Neural cell (in vitro differentiated cells): ENCODE results near the gene ZMYND11. TPM values are rescaled to one million over a fixed set of nuclear protein-coding genes. Genes with fewer than 3 reads are reported as not detected.

Source experiments
- H2AFZ ChIP-seq: fragments of 200-600, 300-800 bp; sonication (generic), shearing (Covaris generic); 2 replicates; pipeline ENCODE4 v1.6.0; 2014; ENCODE audit warnings: low read depth, mild to moderate bottlenecking, antibody characterized with exemption, low read length, moderate library complexity
- H3F3A ChIP-seq: fragments of 200-600 bp; shearing (Covaris generic); 2 replicates; pipeline ENCODE4 v1.6.1; 2016; ENCODE audit warnings: mild to moderate bottlenecking, moderate library complexity, mixed read lengths, antibody characterized with exemption, low read length; ENCODE audit not compliant: insufficient read depth, poor library complexity, severe bottlenecking
- H3K27ac ChIP-seq: fragments of 200-600, 300-800 bp; sonication (generic), shearing (Covaris generic); 2 replicates; pipeline ENCODE4 v1.5.1; 2014; ENCODE audit warnings: mild to moderate bottlenecking, low read length, moderate library complexity
- H3K27me3 ChIP-seq: fragments of 300-800, 200-600 bp; sonication (generic), shearing (Covaris generic); 2 replicates; pipeline ENCODE4 v1.6.0; 2014; ENCODE audit warnings: mild to moderate bottlenecking, low read depth, low read length, moderate library complexity; ENCODE audit not compliant: insufficient read depth
- H3K36me3 ChIP-seq: fragments of 300-800, 200-600 bp; sonication (generic), shearing (Covaris generic); 2 replicates; pipeline ENCODE4 v1.5.1; 2014; ENCODE audit warnings: mild to moderate bottlenecking, antibody characterized with exemption, low read length, moderate library complexity; ENCODE audit not compliant: insufficient read depth
- H3K4me2 ChIP-seq: fragments of 300-800, 200-600 bp; sonication (generic), shearing (Covaris generic); 2 replicates; pipeline ENCODE4 v1.6.0; 2014; ENCODE audit warnings: mild to moderate bottlenecking, low read length
- H3K4me3 ChIP-seq: fragments of 300-800, 200-600 bp; sonication (generic), shearing (Covaris generic); 2 replicates; pipeline ENCODE4 v1.5.1; 2014; ENCODE audit warnings: mild to moderate bottlenecking, low read length, moderate library complexity
- H3K79me2 ChIP-seq: fragments of 200-600 bp; shearing (Covaris generic); replicated peaks from 2 replicates; pipeline ENCODE4 v1.6.0; 2014; ENCODE audit warnings: mild to moderate bottlenecking, low read length, moderate library complexity; ENCODE audit not compliant: insufficient read depth
- H3K9ac ChIP-seq: fragments of 300-800, 200-600 bp; sonication (generic), shearing (Covaris generic); 2 replicates; pipeline ENCODE4 v1.6.1; 2016; ENCODE audit warnings: mild to moderate bottlenecking, low read length, mixed read lengths
- H3K9me2 ChIP-seq: fragments of 200-600 bp; shearing (Covaris generic); 2 replicates; pipeline ENCODE4 v1.6.1; 2016; ENCODE audit warnings: mild to moderate bottlenecking, low read length, mixed read lengths; ENCODE audit not compliant: insufficient read depth
- H3K9me3 ChIP-seq: fragments of 200-600, 300-800 bp; sonication (generic), shearing (Covaris generic); 2 replicates; pipeline ENCODE4 v1.6.1; 2016; ENCODE audit warnings: mild to moderate bottlenecking, mixed run types, low read length, moderate library complexity, mixed read lengths
- H4K20me1 ChIP-seq: fragments of 200-600 bp; shearing (Covaris generic); 2 replicates; pipeline ENCODE4 v1.6.1; 2016; ENCODE audit warnings: mild to moderate bottlenecking, mixed run types; ENCODE audit not compliant: insufficient read depth
- EP300 ChIP-seq: fragments of 450-650 bp; conservative IDR thresholded peaks from 2 replicates; pipeline ENCODE4 v1.6.1; 2014; ENCODE audit warnings: antibody characterized with exemption, mild to moderate bottlenecking, moderate library complexity; ENCODE audit not compliant: poor library complexity, severe bottlenecking
- EZH2 ChIP-seq: fragments of 200-600, 300-800 bp; shearing (Covaris generic), sonication (generic); IDR thresholded peaks from 2 replicates; pipeline ENCODE4 v1.6.1; 2014; ENCODE audit warnings: antibody characterized with exemption, low read length, borderline replicate concordance, mild to moderate bottlenecking; ENCODE audit not compliant: insufficient read depth, poor library complexity, severe bottlenecking
- MXI1 ChIP-seq: fragments of 450-650 bp; conservative IDR thresholded peaks from 2 replicates; pipeline ENCODE4 v1.6.1; 2014; ENCODE audit warnings: antibody characterized with exemption, mild to moderate bottlenecking; ENCODE audit not compliant: poor library complexity, severe bottlenecking
- POLR2AphosphoS5 ChIP-seq: IDR thresholded peaks from 2 replicates; pipeline ENCODE4 v1.6.1; 2012
- RAD21 ChIP-seq: fragments of 450-650 bp; conservative IDR thresholded peaks from 2 replicates; pipeline ENCODE4 v1.6.1; 2014; ENCODE audit warnings: antibody characterized with exemption, mild to moderate bottlenecking, moderate library complexity
- SMC3 ChIP-seq: fragments of 450-650 bp; conservative IDR thresholded peaks from 2 replicates; pipeline ENCODE4 v1.6.1; 2014; ENCODE audit warnings: antibody characterized with exemption, mild to moderate bottlenecking, moderate library complexity; ENCODE audit not compliant: poor library complexity
- TAF1 ChIP-seq: IDR thresholded peaks from 2 replicates; pipeline ENCODE4 v1.6.1; 2012; ENCODE audit warnings: low read depth
- polyA plus RNA-seq: library from polyadenylated mRNA; depleted of rRNA; stranded (reverse); fragments of >200 nt; gene quantifications from 2 replicates; pipeline ENCODE4 v1.2.3, GENCODE V29; 2014
- TF ChIP-seq, protein P1 (sequence below): IDR thresholded peaks from 2 replicates; pipeline ENCODE4 v1.6.1; 2012; ENCODE audit warnings: borderline replicate concordance
- TF ChIP-seq, protein P2 (sequence below): fragments of 450-650 bp; IDR thresholded peaks from 2 replicates; pipeline ENCODE4 v1.5.1; 2014; ENCODE audit warnings: antibody characterized with exemption, mild to moderate bottlenecking, moderate library complexity; ENCODE audit not compliant: poor library complexity, severe bottlenecking

The ZMYND11 gene
- polyA plus RNA-seq, 1 donor from 2014 or later = 122 TPM

DNA sequence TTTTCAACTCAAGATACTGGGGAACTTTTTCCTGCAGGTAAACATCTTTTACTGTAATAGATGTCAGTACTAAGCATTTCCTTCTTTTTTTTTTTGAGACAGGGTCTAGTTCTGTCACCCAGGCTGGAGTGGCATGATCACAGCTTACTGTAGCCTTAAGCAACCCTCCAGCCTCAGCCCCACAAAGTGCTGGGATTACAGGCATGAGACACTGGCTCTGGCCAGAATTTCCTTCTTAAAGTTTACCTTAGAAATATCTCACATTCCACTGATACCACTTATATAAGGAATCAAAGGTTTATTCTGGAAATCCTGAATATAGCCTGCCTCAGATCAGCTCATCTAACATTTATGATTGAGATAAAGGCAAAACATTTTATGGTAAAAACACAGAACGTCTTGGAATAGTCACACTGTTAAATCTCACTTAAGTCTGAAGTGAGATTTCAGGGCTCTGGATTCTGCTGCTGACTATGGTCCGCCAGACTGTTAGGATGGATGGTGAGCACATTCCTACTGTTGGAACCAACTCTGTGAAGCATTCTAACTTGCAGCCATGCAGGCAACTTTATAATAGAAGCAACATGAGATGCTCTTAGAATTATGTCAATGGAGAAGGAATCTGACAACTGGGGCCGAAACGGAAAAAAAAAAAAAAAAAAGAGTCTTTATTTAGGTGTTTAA lies 151.9 kb downstream of the ZMYND11 start:
- Histone ChIP-seq H3K9me2 (no peaks in the 10 kb centered on the region), H4K20me1 (no peaks in the 10 kb centered on the region), H3K27me3 (no peaks in the 10 kb centered on the region), H3F3A (no peaks in the 10 kb centered on the region), H3K9me3 (no peaks in the 10 kb centered on the region), H3K4me3 (no peak overlapping the region), H3K36me3 (peaks cover 23% of the 10 kb centered on the region), H3K79me2 (no peaks in the 10 kb centered on the region), H3K27ac (no peak overlapping the region), H2AFZ (no peak overlapping the region), H3K4me2 (no peak overlapping the region), H3K9ac (no peak overlapping the region)
- no peak for TF ChIP-seq RAD21
- TF ChIP-seq, protein P1, sequence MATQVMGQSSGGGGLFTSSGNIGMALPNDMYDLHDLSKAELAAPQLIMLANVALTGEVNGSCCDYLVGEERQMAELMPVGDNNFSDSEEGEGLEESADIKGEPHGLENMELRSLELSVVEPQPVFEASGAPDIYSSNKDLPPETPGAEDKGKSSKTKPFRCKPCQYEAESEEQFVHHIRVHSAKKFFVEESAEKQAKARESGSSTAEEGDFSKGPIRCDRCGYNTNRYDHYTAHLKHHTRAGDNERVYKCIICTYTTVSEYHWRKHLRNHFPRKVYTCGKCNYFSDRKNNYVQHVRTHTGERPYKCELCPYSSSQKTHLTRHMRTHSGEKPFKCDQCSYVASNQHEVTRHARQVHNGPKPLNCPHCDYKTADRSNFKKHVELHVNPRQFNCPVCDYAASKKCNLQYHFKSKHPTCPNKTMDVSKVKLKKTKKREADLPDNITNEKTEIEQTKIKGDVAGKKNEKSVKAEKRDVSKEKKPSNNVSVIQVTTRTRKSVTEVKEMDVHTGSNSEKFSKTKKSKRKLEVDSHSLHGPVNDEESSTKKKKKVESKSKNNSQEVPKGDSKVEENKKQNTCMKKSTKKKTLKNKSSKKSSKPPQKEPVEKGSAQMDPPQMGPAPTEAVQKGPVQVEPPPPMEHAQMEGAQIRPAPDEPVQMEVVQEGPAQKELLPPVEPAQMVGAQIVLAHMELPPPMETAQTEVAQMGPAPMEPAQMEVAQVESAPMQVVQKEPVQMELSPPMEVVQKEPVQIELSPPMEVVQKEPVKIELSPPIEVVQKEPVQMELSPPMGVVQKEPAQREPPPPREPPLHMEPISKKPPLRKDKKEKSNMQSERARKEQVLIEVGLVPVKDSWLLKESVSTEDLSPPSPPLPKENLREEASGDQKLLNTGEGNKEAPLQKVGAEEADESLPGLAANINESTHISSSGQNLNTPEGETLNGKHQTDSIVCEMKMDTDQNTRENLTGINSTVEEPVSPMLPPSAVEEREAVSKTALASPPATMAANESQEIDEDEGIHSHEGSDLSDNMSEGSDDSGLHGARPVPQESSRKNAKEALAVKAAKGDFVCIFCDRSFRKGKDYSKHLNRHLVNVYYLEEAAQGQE = no peak

DNA sequence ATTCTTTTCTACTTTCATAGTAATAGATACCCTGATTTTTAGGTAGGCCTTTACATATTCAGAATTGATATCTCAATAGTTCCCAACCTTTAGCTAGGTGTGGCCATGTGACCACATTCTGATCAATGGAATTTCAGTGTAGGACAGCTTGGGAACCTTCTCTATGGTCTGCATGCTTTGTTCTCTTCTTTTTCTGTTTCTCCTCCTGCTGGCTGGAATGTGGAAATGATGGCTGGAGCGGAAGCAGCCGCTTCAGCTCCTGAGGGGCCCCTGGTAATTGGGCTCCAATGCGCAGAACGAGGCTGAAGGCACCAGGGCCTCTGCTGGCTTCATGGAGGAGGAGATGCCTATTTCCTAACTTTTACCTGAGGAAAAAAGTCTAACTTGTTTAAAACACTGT lies 152.6 kb downstream of the ZMYND11 start:
- no peaks in the 10 kb centered on the region for H3F3A ChIP-seq
- H3K4me2 ChIP-seq = no peak overlapping the region
- H3K27me3 ChIP-seq = no peaks in the 10 kb centered on the region
- H3K9me2 ChIP-seq = no peaks in the 10 kb centered on the region
- no peak overlapping the region for H3K4me3 ChIP-seq
- H3K27ac ChIP-seq = no peak overlapping the region
- no peak overlapping the region for H2AFZ ChIP-seq
- TF ChIP-seq EP300 (no peak), TAF1 (no peak), EZH2 (no peak), MXI1 (no peak), RAD21 (no peak), POLR2AphosphoS5 (no peak), SMC3 (no peak)
- TF ChIP-seq, protein P1 = no peak
- TF ChIP-seq, protein P2, sequence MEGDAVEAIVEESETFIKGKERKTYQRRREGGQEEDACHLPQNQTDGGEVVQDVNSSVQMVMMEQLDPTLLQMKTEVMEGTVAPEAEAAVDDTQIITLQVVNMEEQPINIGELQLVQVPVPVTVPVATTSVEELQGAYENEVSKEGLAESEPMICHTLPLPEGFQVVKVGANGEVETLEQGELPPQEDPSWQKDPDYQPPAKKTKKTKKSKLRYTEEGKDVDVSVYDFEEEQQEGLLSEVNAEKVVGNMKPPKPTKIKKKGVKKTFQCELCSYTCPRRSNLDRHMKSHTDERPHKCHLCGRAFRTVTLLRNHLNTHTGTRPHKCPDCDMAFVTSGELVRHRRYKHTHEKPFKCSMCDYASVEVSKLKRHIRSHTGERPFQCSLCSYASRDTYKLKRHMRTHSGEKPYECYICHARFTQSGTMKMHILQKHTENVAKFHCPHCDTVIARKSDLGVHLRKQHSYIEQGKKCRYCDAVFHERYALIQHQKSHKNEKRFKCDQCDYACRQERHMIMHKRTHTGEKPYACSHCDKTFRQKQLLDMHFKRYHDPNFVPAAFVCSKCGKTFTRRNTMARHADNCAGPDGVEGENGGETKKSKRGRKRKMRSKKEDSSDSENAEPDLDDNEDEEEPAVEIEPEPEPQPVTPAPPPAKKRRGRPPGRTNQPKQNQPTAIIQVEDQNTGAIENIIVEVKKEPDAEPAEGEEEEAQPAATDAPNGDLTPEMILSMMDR = no peak
- no peak overlapping the region for H3K9ac ChIP-seq
- no peaks in the 10 kb centered on the region for H4K20me1 ChIP-seq
- peaks cover 17% of the 10 kb centered on the region for H3K36me3 ChIP-seq
- no peaks in the 10 kb centered on the region for H3K9me3 ChIP-seq
- no peaks in the 10 kb centered on the region for H3K79me2 ChIP-seq
